IPS-18a (cell line): ENCODE results near the gene EHMT1.

Experiments used
- H3K27ac ChIP-seq: one replicate; pipeline ENCODE4 v1.5.1; 2013; ENCODE audit warnings: low read length
- H3K27me3 ChIP-seq: one replicate; pipeline ENCODE4 v1.6.1; 2013; ENCODE audit warnings: mild to moderate bottlenecking, low read length; ENCODE audit not compliant: control insufficient read depth, insufficient read depth
- H3K36me3 ChIP-seq: one replicate; pipeline ENCODE4 v1.6.1; 2013; ENCODE audit warnings: low read depth, low read length; ENCODE audit not compliant: control insufficient read depth
- H3K4me1 ChIP-seq: one replicate; pipeline ENCODE4 v1.6.1; 2013; ENCODE audit warnings: low read depth, low read length; ENCODE audit not compliant: control insufficient read depth
- H3K4me3 ChIP-seq: one replicate; pipeline ENCODE4 v1.5.1; 2013; ENCODE audit warnings: low read length
- H3K9ac ChIP-seq: one replicate; pipeline ENCODE4 v1.6.1; 2013; ENCODE audit warnings: mild to moderate bottlenecking, low read length, moderate library complexity
- H3K9me3 ChIP-seq: one replicate; pipeline ENCODE4 v1.6.1; 2013; ENCODE audit warnings: low read depth, low read length; ENCODE audit not compliant: control insufficient read depth

EHMT1 gene

DNA sequence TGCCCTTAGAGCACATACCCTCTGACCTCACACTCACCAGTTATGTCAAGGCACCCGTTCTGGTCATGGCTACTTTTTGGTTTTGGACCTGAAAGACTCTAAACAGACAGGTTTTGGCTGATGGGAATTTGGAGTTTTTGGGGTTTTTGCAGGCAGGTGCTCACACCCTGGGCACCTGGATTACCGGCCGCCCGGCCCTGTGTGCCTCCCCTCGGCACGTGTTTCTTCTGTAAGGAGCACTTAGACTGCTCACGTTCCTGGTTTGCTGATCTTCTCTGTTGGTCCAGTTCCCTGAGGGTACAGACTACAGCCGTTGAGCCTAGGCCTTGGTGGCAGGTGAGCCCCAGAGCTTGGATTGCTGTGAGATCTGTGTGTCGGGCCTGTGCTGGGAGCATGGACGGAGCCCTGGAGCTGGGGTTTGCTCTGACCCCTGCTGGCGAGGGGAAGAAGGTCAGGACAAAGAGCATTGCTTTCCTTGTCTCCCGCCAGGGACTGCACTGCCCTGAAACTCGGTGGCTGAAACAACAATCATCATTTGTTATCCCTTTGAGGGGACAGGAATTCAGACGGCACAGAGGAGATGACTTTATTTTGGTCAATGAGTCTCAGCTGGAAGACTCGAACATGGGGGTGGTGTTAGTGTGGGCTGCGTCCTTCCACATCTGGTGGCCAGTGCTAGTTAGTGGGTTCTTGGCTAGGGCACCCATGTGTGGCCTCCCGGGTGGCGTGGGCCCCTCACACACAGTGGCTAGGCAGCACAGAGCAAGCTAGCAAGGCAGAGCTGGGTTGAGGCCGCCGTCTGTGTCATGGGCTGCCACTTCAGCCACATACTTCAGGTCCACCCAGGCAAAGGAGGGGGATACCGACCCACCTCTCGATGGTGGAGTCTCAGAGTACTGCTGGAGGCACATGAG, 76.4 kb downstream of the EHMT1 start:
- H3K27ac ChIP-seq: no peak overlapping the region
- H3K4me3 ChIP-seq: no peak overlapping the region
- H3K9ac ChIP-seq: no peak overlapping the region
- peaks cover 20% of the 10 kb centered on the region for H3K4me1 ChIP-seq
- H3K27me3 ChIP-seq: no peaks in the 10 kb centered on the region
- H3K36me3 ChIP-seq: no peaks in the 10 kb centered on the region
- no peaks in the 10 kb centered on the region for H3K9me3 ChIP-seq

DNA sequence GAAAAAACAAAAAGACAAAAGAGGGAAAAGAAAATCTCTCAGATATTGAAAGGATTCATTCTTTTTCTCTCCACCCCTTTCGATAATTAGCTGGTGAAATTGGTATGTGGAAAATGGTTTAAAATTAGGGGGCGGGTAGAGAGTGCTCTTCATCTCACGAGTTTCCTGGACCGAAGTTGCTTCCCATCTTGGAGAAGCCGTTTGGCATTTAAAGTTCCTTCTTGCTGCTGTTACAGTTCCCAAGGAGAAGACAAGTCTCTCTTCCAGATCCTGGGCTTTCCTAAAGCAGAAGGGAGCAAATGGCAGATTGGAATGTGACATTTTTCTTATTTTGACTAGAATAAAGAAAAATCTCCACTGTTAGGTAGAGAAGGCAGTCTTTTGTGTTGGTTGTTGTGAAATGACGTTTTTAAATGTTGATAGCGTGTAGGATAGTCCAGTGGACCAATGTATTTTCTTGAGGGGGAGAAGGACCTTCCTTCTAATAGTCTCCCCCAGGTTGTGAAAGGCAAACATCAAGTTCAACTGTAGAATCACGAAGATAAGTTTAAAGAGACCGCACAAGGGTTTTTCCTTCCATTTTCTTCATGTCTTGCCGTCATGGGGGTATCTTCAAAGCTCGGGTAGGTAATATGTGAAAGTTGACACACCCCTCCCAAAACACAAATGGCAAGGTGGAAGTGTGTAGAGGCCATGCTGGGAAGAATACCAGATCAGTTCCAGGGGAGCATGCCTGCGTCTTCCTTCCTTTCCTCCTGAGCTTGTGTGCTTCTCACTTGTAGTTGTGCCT, 77.5 kb downstream of the EHMT1 start:
- Histone ChIP-seq H3K27ac (no peak overlapping the region), H3K9ac (no peak overlapping the region), H3K36me3 (no peaks in the 10 kb centered on the region), H3K4me3 (no peak overlapping the region), H3K27me3 (no peaks in the 10 kb centered on the region), H3K9me3 (no peaks in the 10 kb centered on the region), H3K4me1 (peaks cover 20% of the 10 kb centered on the region)

DNA sequence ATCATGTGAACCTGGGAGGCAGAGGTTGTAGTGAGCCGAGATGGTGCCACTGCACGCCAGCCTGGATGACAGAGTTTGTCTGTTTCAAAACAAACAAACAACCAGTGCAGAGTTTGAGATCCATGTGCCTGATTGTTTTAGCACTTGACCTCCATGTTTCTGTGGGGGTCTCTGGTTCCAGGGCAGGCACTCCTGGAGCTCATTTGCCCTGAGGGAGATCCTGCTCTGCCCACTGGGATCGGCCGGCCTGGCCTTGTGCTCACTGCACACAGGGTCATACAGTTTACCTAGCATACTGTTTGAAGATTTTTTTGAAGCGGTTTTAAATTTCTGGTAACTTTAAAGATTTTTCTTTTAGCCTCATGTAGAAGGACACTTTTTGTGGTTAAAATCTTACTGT, 78.4 kb downstream of the EHMT1 start:
- no peaks in the 10 kb centered on the region for H3K36me3 ChIP-seq
- peaks cover 2% of the 10 kb centered on the region for H3K9me3 ChIP-seq

DNA sequence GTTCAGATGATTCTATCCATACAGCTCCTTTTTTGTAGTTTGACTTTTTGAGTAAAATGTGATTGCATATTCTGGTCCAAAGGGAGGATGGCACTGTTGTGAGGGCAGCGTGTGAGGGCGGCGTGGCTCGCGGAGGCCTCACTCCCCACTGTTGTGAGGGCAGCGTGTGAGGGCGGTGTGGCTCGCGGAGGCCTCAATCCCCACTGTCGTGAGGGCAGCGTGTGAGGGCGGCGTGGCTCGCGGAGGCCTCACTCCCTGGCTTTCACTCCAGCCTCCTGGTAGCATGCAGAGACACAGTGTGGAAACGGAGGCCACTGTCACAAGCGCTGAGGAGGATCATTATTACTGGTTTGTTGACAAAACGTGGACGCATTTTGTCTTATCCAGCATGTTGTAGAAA, 79.0 kb downstream of the EHMT1 start:
- Histone ChIP-seq H3K4me1 (peaks cover 20% of the 10 kb centered on the region), H3K9ac (no peak overlapping the region), H3K27ac (no peak overlapping the region), H3K4me3 (no peak overlapping the region), H3K36me3 (no peaks in the 10 kb centered on the region), H3K27me3 (no peaks in the 10 kb centered on the region), H3K9me3 (peaks cover 6% of the 10 kb centered on the region)

More for the DNA sequence above, 78.4 kb downstream of the EHMT1 start:
- no peaks in the 10 kb centered on the region for H3K27me3 ChIP-seq
- H3K9ac ChIP-seq: no peak overlapping the region
- H3K27ac ChIP-seq: no peak overlapping the region
- no peak overlapping the region for H3K4me3 ChIP-seq
- H3K4me1 ChIP-seq: peaks cover 20% of the 10 kb centered on the region

DNA sequence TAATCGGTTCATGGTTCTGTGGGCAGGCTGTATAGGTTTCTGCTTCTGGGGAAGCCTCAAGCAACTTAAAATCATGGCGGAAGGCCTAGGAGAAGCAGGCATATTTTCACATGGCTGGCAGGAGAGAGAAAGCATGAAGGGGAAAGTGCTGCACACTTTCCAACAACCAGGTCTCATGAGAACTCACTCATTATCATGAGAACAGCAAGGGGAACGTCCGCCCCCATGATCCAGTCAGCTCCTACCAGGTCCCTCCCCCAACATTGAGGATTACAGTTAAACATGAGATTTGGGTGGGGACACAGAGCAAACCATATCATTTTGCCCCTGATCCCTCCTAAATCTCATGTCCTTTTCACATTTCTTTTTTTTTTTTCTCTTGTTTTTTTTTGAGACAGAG, 82.1 kb downstream of the EHMT1 start:
- peaks cover 6% of the 10 kb centered on the region for H3K9me3 ChIP-seq
- no peak overlapping the region for H3K4me3 ChIP-seq
- H3K4me1 ChIP-seq: peaks cover 19% of the 10 kb centered on the region
- H3K27me3 ChIP-seq: no peaks in the 10 kb centered on the region
- no peaks in the 10 kb centered on the region for H3K36me3 ChIP-seq
- H3K9ac ChIP-seq: no peak overlapping the region
- no peak overlapping the region for H3K27ac ChIP-seq

DNA sequence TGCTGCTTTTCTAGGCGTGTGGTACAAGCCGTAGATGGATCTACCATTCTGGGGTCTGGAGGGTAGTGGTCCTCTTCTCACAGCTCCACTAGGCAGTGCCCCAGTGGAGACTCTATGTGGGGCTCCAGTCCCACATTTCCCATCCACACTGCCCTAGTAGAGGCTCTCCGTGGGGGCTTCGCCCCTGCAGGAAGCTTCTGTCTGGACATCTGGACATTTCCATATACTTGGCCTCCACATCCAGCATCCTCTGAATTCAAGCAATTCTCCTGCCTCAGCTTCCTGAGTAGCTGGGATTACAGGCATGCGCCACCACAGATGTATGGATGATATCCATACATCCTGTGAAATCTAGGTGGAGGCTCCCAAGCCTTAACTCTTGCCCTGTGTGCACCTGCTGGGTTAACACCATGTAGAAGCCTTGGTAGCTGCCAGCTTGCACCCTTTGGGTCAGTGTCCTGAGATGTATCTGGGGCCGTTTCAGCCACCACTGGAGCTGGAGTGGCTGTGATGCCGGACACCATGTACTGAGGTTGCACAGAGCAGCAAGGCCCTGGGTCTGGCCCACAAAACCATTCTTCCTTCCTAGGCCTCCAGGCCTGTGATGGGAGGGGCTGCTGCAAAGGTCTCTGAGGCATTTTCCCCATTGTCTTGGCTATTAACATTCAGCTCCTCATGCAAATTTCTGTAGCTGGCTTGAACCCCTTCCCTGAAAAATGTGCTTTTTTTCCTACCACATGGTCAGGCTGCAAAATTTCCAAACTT, 84.0 kb downstream of the EHMT1 start:
- Histone ChIP-seq H3K9me3 (peaks cover 6% of the 10 kb centered on the region), H3K9ac (no peak overlapping the region), H3K4me1 (peaks cover 21% of the 10 kb centered on the region), H3K27ac (no peak overlapping the region), H3K36me3 (no peaks in the 10 kb centered on the region), H3K27me3 (no peaks in the 10 kb centered on the region), H3K4me3 (no peak overlapping the region)

DNA sequence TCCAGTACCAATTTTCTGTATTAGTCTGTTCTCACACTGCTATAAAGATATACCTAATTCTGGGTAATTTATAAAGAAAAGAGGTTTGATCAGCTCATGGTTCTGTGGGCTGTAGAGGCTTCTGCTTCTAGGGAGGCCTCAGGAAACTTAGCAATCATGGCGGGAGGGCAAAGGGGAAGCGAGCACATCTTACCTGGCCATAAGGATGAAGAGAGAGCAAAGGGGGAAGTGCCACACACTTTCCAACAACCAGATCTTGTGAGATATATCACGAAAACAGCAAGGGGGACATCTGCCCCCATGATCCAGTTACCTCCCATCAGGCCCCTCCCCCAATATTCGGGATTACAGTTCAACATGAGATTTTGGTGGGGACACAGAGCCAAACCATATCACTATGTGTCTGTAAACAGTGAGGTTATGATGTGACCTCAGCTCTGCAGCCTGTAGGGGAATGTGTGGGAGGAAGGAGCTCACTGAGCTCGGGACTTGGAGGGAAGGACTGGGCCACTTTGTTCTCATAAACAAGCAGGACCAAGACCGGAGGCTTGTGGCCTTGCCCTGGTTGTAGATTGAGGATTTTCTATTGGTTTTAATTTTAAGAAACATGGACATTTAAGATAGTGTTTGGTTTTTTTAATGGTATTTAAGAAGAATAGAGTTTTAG, 85.2 kb downstream of the EHMT1 start:
- no peaks in the 10 kb centered on the region for H3K27me3 ChIP-seq
- no peaks in the 10 kb centered on the region for H3K36me3 ChIP-seq
- no peak overlapping the region for H3K4me3 ChIP-seq
- H3K4me1 ChIP-seq: peaks cover 14% of the 10 kb centered on the region
- peaks cover 6% of the 10 kb centered on the region for H3K9me3 ChIP-seq
- H3K27ac ChIP-seq: no peak overlapping the region
- H3K9ac ChIP-seq: no peak overlapping the region

DNA sequence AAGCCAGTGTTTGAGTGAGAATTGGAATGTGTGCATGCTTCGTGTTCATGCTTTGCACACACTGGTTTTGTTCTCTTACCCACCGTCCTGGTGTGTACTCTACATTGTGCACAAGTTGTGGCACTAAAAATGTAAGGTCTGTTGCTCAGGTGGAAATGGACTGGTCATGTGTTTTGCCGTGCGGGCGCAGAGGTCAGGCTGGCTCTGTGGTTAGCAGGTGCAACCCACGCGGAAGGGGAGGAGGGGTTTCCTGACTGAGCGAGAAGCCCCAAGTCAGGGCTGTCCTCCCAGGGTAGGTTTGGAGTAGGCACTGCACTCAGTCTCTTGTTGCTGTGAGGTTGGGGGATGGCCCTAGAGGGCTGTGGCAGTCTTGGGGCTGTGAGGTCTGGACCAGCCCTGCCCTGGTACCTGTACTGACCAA, 86.6 kb downstream of the EHMT1 start:
- Histone ChIP-seq H3K4me3 (no peak overlapping the region), H3K36me3 (no peaks in the 10 kb centered on the region), H3K9me3 (peaks cover 6% of the 10 kb centered on the region), H3K27ac (no peak overlapping the region), H3K4me1 (peaks cover 16% of the 10 kb centered on the region), H3K27me3 (no peaks in the 10 kb centered on the region), H3K9ac (no peak overlapping the region)

DNA sequence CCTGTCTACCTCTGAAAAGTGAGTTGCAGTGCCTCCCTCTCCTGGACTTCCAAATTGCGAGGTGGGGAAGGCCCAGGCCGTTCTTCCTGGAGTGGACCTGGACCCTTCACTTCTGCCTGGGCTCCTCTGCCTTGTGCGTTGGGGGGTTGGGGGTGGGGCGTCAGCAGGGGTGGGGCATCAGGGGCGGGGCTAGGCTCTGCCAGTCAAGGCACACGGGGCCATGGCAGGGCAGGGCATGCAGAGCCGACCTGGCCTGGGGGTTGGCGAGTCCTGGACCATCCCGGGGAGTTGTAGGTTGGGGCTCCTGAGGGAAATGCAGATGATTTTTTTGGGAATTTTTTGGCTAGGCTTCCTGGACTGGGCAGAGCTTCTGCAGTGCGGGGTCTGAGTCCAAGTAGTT, 87.1 kb downstream of the EHMT1 start:
- H3K27ac ChIP-seq: no peak overlapping the region
- H3K36me3 ChIP-seq: peaks cover under 1% of the 10 kb centered on the region
- no peaks in the 10 kb centered on the region for H3K27me3 ChIP-seq
- peaks cover 6% of the 10 kb centered on the region for H3K9me3 ChIP-seq
- H3K4me1 ChIP-seq: peaks cover 17% of the 10 kb centered on the region
- no peak overlapping the region for H3K9ac ChIP-seq
- H3K4me3 ChIP-seq: no peak overlapping the region

DNA sequence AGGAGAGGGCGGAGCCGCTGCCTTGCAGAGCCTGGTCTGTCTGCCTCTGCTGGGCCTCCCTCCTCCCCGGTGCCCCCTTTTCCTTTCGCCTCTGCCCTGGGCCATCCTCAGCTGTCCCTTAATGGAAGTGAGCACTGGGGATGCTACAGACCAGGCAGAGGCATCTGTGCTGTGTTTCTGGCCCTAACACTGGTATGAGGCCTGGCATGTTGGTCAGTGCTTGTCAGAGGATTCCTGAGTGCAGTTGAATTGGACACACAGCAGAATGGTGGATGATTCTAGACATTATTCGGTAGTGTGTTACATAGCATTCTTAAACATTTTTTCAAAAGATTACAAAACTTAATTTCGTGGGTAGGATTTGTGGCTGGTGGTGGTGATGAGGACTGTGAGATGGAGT, 88.6 kb downstream of the EHMT1 start:
- Histone ChIP-seq H3K9me3 (peaks cover 2% of the 10 kb centered on the region), H3K27ac (no peak overlapping the region), H3K9ac (no peak overlapping the region), H3K4me3 (no peak overlapping the region), H3K36me3 (peaks cover 5% of the 10 kb centered on the region), H3K4me1 (peaks cover 17% of the 10 kb centered on the region), H3K27me3 (no peaks in the 10 kb centered on the region)
